Colon (tissue), 2 donors: Measurements from ENCODE around the gene USE1.

ENCODE experiments used
- FAIRE-seq: peaks from 2 replicates; lab custom pipeline; 2012; peaks lifted over from hg19 to GRCh38; lab: Jason Lieb, UNC
- donor health status: control.
- donor health status: control.

USE1 gene

GRCh38 chr19:17235971-17236777 lies 21.0 kb downstream of the USE1 start:
- FAIRE-seq: no peak

- FAIRE-seq: no peak
These were observed 21.8 kb downstream of the USE1 start for GRCh38 chr19:17236811-17237543.

- no peak for FAIRE-seq
These were observed 22.9 kb downstream of the USE1 start for GRCh38 chr19:17237747-17238706.

GRCh38 chr19:17240062-17240752 lies 25.1 kb downstream of the USE1 start:
- no peak for FAIRE-seq

GRCh38 chr19:17240826-17241399 lies 25.8 kb downstream of the USE1 start:
- FAIRE-seq: no peak

- FAIRE-seq: no peak
These were observed 27.5 kb downstream of the USE1 start for GRCh38 chr19:17242431-17243208.

- FAIRE-seq: no peak
These were observed 28.2 kb downstream of the USE1 start for GRCh38 chr19:17243211-17243829.

- no peak for FAIRE-seq
These were observed 28.9 kb downstream of the USE1 start for GRCh38 chr19:17243830-17244617.

- FAIRE-seq: no peak
These were observed 29.7 kb downstream of the USE1 start for GRCh38 chr19:17244618-17245534.

- FAIRE-seq: no peak
These were observed 30.4 kb downstream of the USE1 start, which contains the start of gene NR2F6 for GRCh38 chr19:17245535-17245984. NR2F6 (minus strand) TSS chr19:17245919; CDS start chr19:17245220, 699 bp downstream.

GRCh38 chr19:17246681-17247425 lies 31.7 kb downstream of the USE1 start:
- no peak for FAIRE-seq

- FAIRE-seq: no peak
These were observed 33.0 kb downstream of the USE1 start for GRCh38 chr19:17248011-17248776.

GRCh38 chr19:17249887-17250548 lies 34.9 kb downstream of the USE1 start:
- no peak for FAIRE-seq

- no peak for FAIRE-seq
These were observed 39.5 kb downstream of the USE1 start for GRCh38 chr19:17254636-17255035.

GRCh38 chr19:17255150-17255621 lies 40.0 kb downstream of the USE1 start:
- no peak for FAIRE-seq

GRCh38 chr19:17256130-17256529 lies 41.0 kb downstream of the USE1 start:
- no peak for FAIRE-seq
